ENCODE measurements around the gene TECR. TPM values are rescaled to one million over a fixed set of nuclear protein-coding genes. Genes with fewer than 3 reads are reported as not detected.
"Not testable (repeated sequence)": the region's sequence is repeated elsewhere in the genome, so short reads cannot be mapped to it uniquely, and the experiment has no call there.

The TECR gene
- total RNA-seq, 1 donor from 2014 or later: 127 TPM

GRCh38 chr19:14559916-14560775 is 30.8 kb downstream of the TECR start:
- intact Hi-C loops (cut with micrococcal nuclease): no loop called here

- intact Hi-C loops (cut with micrococcal nuclease): no loop called here
Measured at GRCh38 chr19:14560776-14561108, 31.3 kb downstream of the TECR start.

GRCh38 chr19:14561249-14561648 is 31.9 kb downstream of the TECR start:
- intact Hi-C loops (cut with micrococcal nuclease): no loop called here

GRCh38 chr19:14561847-14562351 is 32.5 kb downstream of the TECR start:
- intact Hi-C loops (cut with micrococcal nuclease): no loop called here

- intact Hi-C loops (cut with micrococcal nuclease): no loop called here
Measured at GRCh38 chr19:14562660-14563589, 33.5 kb downstream of the TECR start.

- intact Hi-C loops (cut with micrococcal nuclease): no loop called here
Measured at GRCh38 chr19:14563590-14563926, 34.2 kb downstream of the TECR start.

GRCh38 chr19:14563989-14564651 is 34.7 kb downstream of the TECR start:
- intact Hi-C loops (cut with micrococcal nuclease): no loop called here

- intact Hi-C loops (cut with micrococcal nuclease): not testable (repeated sequence)
Measured at GRCh38 chr19:14564652-14565297, 35.4 kb downstream of the TECR start.

GRCh38 chr19:14565298-14565679 is 35.9 kb downstream of the TECR start:
- intact Hi-C loops (cut with micrococcal nuclease): no loop called here

GRCh38 chr19:14565765-14566711 is 36.6 kb downstream of the TECR start:
- intact Hi-C loops (cut with micrococcal nuclease): no loop called here

GRCh38 chr19:14566712-14567077 is 37.3 kb downstream of the TECR start:
- intact Hi-C loops (cut with micrococcal nuclease): no loop called here

- intact Hi-C loops (cut with micrococcal nuclease): no loop called here
Measured at GRCh38 chr19:14567079-14567478, 37.7 kb downstream of the TECR start.

- intact Hi-C loops (cut with micrococcal nuclease): loop anchor here (5.0 kb wide), 3 partner anchors 216 to 806 kb away; partner anchors contain the start of gene AKAP8
Measured at GRCh38 chr19:14570864-14571527, 41.6 kb downstream of the TECR start.

GRCh38 chr19:14571695-14572490 is 42.5 kb downstream of the TECR start, which contains the start of gene NDUFB7:
TSS of gene NDUFB7 (minus strand) at chr19:14572066. CDS start at chr19:14572000, 66 bp downstream.
- intact Hi-C loops (cut with micrococcal nuclease): loop anchor here (1.0 to 5.0 kb wide), 7 partner anchors 16 to 805 kb away; partner anchors contain the start of genes AKAP8 and TECR

GRCh38 chr19:14575428-14575980 is 46.1 kb downstream of the TECR start:
- intact Hi-C loops (cut with micrococcal nuclease): no loop called here

- intact Hi-C loops (cut with micrococcal nuclease): no loop called here
Measured at GRCh38 chr19:14576363-14576762, 47.0 kb downstream of the TECR start.

GRCh38 chr19:14577264-14577663 is 47.9 kb downstream of the TECR start:
- intact Hi-C loops (cut with micrococcal nuclease): no loop called here

GRCh38 chr19:14577885-14578427 is 48.6 kb downstream of the TECR start:
- intact Hi-C loops (cut with micrococcal nuclease): no loop called here

Measured in T-helper 1 cell treated with Interleukin-12 subunit alpha and Interleukin-12 subunit beta and Interleukin-4 antibody, amounts not matched to agents 30 ng/mL and 1 ng/mL, for 36 hours (primary cell).